Esophagus muscularis mucosa (tissue), 4 donors: ENCODE results near the gene ATP11A. TPM values are rescaled to one million over a fixed set of nuclear protein-coding genes. Genes with fewer than 3 reads are reported as not detected.
"Not testable (repeated sequence)": the region's sequence is repeated elsewhere in the genome, so short reads cannot be mapped to it uniquely, and the experiment has no call there.

Source experiments
- DNase-seq: peaks from one replicate; pipeline ENCODE4 v3.0.0-alpha.2; 2017; ENCODE audit errors: extremely low spot score
- H3K27ac ChIP-seq, 4 donors: fragments of 200-600 bp; sonication (generic); replicated peaks in 1 of 4; 1 replicate in 3 of 4; 2 replicates in 1 of 4; pipeline ENCODE4 v1.5.1; 2016 to 2019; ENCODE audit warnings: mild to moderate bottlenecking in 1 of 4
- H3K27me3 ChIP-seq, 4 donors: fragments of 200-600 bp; sonication (generic); one replicate each; pipeline versions ENCODE4 v1.5.1 to v1.6.0; 2016 to 2019
- H3K36me3 ChIP-seq, 4 donors: fragments of 200-600 bp; sonication (generic); one replicate each; pipeline ENCODE4 v1.5.1; 2016 to 2019
- H3K4me1 ChIP-seq, 4 donors: fragments of 200-600 bp; sonication (generic); one replicate each; pipeline ENCODE4 v1.5.1; 2016 to 2019
- H3K4me3 ChIP-seq, 4 donors: fragments of 200-600 bp; sonication (generic); 1 replicate in 2 of 4; 2 replicates in 2 of 4; pipeline ENCODE4 v1.5.1; 2016 to 2019; ENCODE audit warnings: mild to moderate bottlenecking in 4 of 4, moderate library complexity in 1 of 4
- H3K9me3 ChIP-seq, 4 donors: fragments of 200-600 bp; sonication (generic); 1 replicate in 3 of 4; 2 replicates in 1 of 4; pipeline ENCODE4 v1.5.1; 2016 to 2019
- EP300 ChIP-seq: sonication (generic); formaldehyde crosslinking; IDR thresholded peaks from one replicate; pipeline ENCODE4 v1.6.1; 2017; ENCODE audit warnings: antibody characterized with exemption
- POLR2A ChIP-seq: fragments of 450-650 bp; IDR thresholded peaks from one replicate; pipeline ENCODE4 v1.6.1; 2017; ENCODE audit warnings: antibody characterized with exemption, moderate library complexity, mild to moderate bottlenecking, low read depth
- POLR2AphosphoS5 ChIP-seq, 2 donors: sonication (generic); formaldehyde crosslinking; IDR thresholded peaks; one replicate each; pipeline ENCODE4 v1.6.1; 2017; ENCODE audit warnings: antibody characterized with exemption in 2 of 2
- WGBS: methylation state at CpG from one replicate; pipeline ENCODE4 v1.1.5; 2018; 5-methylcytosine and 5-hydroxymethylcytosine counted together
- intact Hi-C: fragments of 100-400 bp; cut with DNase I; formaldehyde crosslinking; loops from one replicate; pipeline ENCODE4 v1.15.1; 2023
- total RNA-seq, 4 donors: library from RNA; depleted of rRNA; stranded (reverse); fragments of >200 nt; gene quantifications; one replicate each; pipeline versions ENCODE4 v1.1.0 to v1.2.1, GENCODE V29; 2016
- TF ChIP-seq, protein P1 (sequence below), 3 experiments: fragments of 200-600 bp in 2 of 3; fragments of 450-650 bp in 1 of 3; sonication (generic) in 2 of 3; IDR thresholded peaks; one replicate each; pipeline ENCODE4 v1.5.1; 2017 to 2019; ENCODE audit warnings: antibody characterized with exemption in 3 of 3, mild to moderate bottlenecking in 2 of 3, moderate library complexity in 1 of 3

ATP11A gene
- total RNA-seq, 4 donors from 2014 or later = 11.2 to 27.8 (median 14.3) TPM

DNA sequence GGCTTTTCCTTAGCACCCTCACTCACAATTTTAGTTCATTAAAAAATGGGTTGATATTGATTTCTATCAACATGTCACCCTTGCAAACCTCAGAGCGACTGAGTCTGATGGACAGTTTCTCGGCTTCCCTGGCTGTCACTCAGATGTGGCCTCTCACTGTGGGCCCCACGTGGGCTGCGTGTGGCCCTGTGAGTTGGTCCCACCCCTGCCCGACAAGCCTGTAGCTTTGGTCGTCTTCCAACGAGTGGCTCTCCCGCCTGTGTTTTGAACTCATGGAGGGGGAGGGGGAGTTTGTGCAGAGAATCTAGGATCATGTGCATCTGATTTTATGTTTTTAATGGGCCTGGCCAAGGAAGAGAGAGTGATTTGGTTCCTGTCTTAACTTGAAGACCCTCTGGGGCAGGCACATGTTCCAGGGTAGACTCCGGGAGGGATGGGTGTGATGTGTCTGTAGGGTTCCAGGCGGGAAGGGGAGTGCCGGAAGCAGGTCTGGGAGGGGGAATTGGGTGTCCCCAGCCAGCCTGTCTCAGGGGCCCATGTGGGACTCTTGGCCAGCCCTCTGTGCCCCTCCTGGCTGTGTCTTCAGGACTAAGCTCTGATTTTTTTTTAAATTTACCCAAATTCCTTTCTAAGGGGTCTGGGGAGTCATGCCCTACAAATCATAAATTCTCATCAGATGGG lies 18.9 kb downstream of the ATP11A start:
- intact Hi-C loops = no loop called here
- Histone ChIP-seq H3K4me3 (no peak overlapping the region), H3K4me1 (peaks cover 39 to 48% (median 45%) of the 10 kb centered on the region in 4 donors), H3K36me3 (no peaks in the 10 kb centered on the region), H3K9me3 (no peaks in the 10 kb centered on the region), H3K27ac (no peak overlapping the region), H3K27me3 (no peaks in the 10 kb centered on the region)
- no peak for DNase-seq
- WGBS = 83% methylated on average over 11 of the region's 11 CpGs
- TF ChIP-seq, protein P1, sequence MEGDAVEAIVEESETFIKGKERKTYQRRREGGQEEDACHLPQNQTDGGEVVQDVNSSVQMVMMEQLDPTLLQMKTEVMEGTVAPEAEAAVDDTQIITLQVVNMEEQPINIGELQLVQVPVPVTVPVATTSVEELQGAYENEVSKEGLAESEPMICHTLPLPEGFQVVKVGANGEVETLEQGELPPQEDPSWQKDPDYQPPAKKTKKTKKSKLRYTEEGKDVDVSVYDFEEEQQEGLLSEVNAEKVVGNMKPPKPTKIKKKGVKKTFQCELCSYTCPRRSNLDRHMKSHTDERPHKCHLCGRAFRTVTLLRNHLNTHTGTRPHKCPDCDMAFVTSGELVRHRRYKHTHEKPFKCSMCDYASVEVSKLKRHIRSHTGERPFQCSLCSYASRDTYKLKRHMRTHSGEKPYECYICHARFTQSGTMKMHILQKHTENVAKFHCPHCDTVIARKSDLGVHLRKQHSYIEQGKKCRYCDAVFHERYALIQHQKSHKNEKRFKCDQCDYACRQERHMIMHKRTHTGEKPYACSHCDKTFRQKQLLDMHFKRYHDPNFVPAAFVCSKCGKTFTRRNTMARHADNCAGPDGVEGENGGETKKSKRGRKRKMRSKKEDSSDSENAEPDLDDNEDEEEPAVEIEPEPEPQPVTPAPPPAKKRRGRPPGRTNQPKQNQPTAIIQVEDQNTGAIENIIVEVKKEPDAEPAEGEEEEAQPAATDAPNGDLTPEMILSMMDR (IDR thresholded peaks at IDR 0.05) = no peak
- TF ChIP-seq POLR2AphosphoS5 (IDR thresholded peaks at IDR 0.05) (no peak), POLR2A (no peak), EP300 (no peak)

DNA sequence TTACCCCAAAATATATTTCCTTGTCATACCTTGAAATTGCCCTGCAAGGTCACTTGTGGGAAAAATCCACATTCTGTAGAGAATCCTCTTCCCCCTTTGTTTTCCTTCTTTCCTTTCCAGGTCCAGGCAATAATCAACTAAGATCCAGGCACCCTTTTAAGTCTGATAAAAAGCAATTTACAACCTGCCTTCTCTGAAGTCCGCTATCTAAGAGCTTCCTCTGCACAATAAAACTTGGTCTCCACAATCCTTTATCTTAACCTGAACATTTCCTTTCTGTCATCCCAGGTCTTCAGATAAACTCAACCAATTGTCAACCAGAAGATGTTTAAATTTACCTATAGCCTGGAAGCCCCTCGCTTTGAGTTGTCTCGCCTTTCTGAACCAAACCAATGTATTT lies 19.5 kb downstream of the ATP11A start:
- H3K27ac ChIP-seq, intact Hi-C loops: not testable (repeated sequence)

GRCh38 chr13:112709825-112710783 lies 20.3 kb downstream of the ATP11A start:
- H3K9me3 ChIP-seq = no peaks in the 10 kb centered on the region
- H3K27me3 ChIP-seq = no peaks in the 10 kb centered on the region
- peak overlapping the region; percentile 73 to 91 (median 82) for H3K27ac ChIP-seq
- no peaks in the 10 kb centered on the region for H3K36me3 ChIP-seq
- H3K4me3 ChIP-seq = no peak overlapping the region
- intact Hi-C loops = no loop called here
- H3K4me1 ChIP-seq = peaks cover 35 to 42% (median 37%) of the 10 kb centered on the region in 4 donors
- no peak for DNase-seq
- 87% methylated on average over 17 of the region's 26 CpGs for WGBS
- no peak for TF ChIP-seq EP300

More for the DNA sequence above, 19.5 kb downstream of the ATP11A start:
- H3K4me3 ChIP-seq, H3K36me3 ChIP-seq, DNase-seq, H3K9me3 ChIP-seq, H3K27me3 ChIP-seq: not testable (repeated sequence)
- 95% methylated on average over 3 of the region's 3 CpGs for WGBS
- H3K4me1 ChIP-seq = peaks cover 37 to 45% (median 40%) of the 10 kb centered on the region in 4 donors

GRCh38 chr13:112710855-112711527 lies 21.2 kb downstream of the ATP11A start:
- H3K4me1 ChIP-seq = peaks cover 34 to 40% (median 37%) of the 10 kb centered on the region in 4 donors
- no peaks in the 10 kb centered on the region for H3K27me3 ChIP-seq
- 83% methylated on average over 19 of the region's 22 CpGs for WGBS
- no peaks in the 10 kb centered on the region for H3K36me3 ChIP-seq
- DNase-seq = no peak
- peak overlapping the region; percentile 32 to 46 (median 34) for H3K4me3 ChIP-seq
- peak overlapping the region; percentile 73 to 91 (median 82) for H3K27ac ChIP-seq
- TF ChIP-seq POLR2AphosphoS5 (IDR thresholded peaks at IDR 0.05) (no peak), POLR2A (no peak), EP300 (no peak)
- TF ChIP-seq, protein P1 (IDR thresholded peaks at IDR 0.05) = no peak
- intact Hi-C loops = no loop called here
- no peaks in the 10 kb centered on the region for H3K9me3 ChIP-seq

GRCh38 chr13:112711528-112712265 lies 21.9 kb downstream of the ATP11A start:
- intact Hi-C loops = no loop called here
- Histone ChIP-seq H3K27ac (peak overlapping the region; percentile 73 to 91 (median 82)), H3K4me3 (peak overlapping the region; percentile 32 to 46 (median 34)), H3K27me3 (no peaks in the 10 kb centered on the region), H3K9me3 (no peaks in the 10 kb centered on the region), H3K4me1 (peaks cover 35 to 40% (median 37%) of the 10 kb centered on the region in 4 donors), H3K36me3 (no peaks in the 10 kb centered on the region)
- TF ChIP-seq, protein P1 (IDR thresholded peaks at IDR 0.05) = peak in 1 of 3 experiments; percentile 7
- peak; percentile 70 to 83 for TF ChIP-seq POLR2AphosphoS5 (IDR thresholded peaks at IDR 0.05)
- no peak for TF ChIP-seq POLR2A
- peak; percentile 96 for DNase-seq
- WGBS = 17% methylated on average over 21 of the region's 22 CpGs
